Right lobe of liver (tissue), 4 donors: Measurements from ENCODE around the gene CD9.

Experiments
- POLR2A ChIP-seq: fragments of 450-650 bp; IDR thresholded peaks from one replicate; pipeline ENCODE4 v1.6.1; 2017; ENCODE audit warnings: antibody characterized with exemption, mild to moderate bottlenecking
- TF ChIP-seq, protein P1 (sequence below), 4 donors: fragments of 200-600 bp in 3 of 4; fragments of 450-650 bp in 1 of 4; IDR thresholded peaks; one replicate each; pipeline versions ENCODE4 v1.5.1 to v1.8.0; 2016 to 2022; ENCODE audit warnings: antibody characterized with exemption in 4 of 4, mild to moderate bottlenecking in 2 of 4
- donor health status: DM: no; HTN: no; CAD: no.
- donor health status: DM: no; HTN: no; CAD: no.
- donor health status: DM: no; HTN: yes; CAD: no.

GRCh38 chr12:6163416-6164060 lies 36.7 kb upstream of the CD9 start:
- TF ChIP-seq POLR2A, result no peak
- TF ChIP-seq, protein P1, sequence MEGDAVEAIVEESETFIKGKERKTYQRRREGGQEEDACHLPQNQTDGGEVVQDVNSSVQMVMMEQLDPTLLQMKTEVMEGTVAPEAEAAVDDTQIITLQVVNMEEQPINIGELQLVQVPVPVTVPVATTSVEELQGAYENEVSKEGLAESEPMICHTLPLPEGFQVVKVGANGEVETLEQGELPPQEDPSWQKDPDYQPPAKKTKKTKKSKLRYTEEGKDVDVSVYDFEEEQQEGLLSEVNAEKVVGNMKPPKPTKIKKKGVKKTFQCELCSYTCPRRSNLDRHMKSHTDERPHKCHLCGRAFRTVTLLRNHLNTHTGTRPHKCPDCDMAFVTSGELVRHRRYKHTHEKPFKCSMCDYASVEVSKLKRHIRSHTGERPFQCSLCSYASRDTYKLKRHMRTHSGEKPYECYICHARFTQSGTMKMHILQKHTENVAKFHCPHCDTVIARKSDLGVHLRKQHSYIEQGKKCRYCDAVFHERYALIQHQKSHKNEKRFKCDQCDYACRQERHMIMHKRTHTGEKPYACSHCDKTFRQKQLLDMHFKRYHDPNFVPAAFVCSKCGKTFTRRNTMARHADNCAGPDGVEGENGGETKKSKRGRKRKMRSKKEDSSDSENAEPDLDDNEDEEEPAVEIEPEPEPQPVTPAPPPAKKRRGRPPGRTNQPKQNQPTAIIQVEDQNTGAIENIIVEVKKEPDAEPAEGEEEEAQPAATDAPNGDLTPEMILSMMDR (IDR thresholded peaks at IDR 0.05), result no peak
